Measurements from ENCODE around the gene GRM7.

Gene GRM7

DNA sequence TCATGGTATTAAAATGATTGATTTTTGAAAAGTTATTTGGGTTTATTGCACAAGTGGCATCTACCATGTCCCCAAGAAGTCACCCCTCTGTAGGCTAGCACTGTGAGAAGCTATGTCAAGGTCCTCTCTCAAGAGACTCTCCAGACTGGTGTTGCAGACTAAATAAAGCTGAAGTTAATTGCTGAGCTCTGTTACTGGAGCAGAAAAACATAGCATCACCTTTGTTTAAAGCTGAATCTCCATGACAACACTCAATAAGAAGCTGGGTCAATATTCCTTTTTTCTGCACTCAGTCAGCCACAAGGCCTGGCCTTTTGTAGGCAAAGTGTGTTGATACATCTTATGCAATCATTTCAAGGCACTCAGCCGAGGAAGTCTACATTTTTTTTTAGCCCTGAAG lies 834.1 kb downstream of the GRM7 start:
- H3K4me3 ChIP-seq: no peak overlapping the region
- H3K27ac ChIP-seq: no peak overlapping the region
- DNase-seq (ENCODE audit: low spot score): no peak
- TF ChIP-seq, protein P1, sequence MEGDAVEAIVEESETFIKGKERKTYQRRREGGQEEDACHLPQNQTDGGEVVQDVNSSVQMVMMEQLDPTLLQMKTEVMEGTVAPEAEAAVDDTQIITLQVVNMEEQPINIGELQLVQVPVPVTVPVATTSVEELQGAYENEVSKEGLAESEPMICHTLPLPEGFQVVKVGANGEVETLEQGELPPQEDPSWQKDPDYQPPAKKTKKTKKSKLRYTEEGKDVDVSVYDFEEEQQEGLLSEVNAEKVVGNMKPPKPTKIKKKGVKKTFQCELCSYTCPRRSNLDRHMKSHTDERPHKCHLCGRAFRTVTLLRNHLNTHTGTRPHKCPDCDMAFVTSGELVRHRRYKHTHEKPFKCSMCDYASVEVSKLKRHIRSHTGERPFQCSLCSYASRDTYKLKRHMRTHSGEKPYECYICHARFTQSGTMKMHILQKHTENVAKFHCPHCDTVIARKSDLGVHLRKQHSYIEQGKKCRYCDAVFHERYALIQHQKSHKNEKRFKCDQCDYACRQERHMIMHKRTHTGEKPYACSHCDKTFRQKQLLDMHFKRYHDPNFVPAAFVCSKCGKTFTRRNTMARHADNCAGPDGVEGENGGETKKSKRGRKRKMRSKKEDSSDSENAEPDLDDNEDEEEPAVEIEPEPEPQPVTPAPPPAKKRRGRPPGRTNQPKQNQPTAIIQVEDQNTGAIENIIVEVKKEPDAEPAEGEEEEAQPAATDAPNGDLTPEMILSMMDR (IDR thresholded peaks at IDR 0.05): no peak

DNA sequence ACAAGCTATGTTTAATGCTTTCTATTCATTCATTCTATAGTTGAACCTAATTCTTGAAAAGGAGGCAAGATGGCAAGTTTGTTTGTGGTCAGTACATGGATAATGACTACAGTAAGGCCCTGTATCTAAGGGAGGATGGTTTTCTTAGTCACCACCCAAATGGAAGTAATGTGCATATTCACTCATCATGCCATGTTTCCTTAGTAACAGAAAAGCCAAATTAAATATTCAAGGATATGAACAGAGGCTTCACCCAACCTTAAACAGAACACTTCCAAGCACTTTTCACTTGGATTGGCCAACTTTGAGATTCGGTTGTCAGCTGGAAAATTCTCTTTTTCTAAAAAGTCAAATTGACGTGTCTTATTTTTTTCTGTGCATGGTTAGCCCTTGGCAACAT lies 835.4 kb downstream of the GRM7 start:
- Histone ChIP-seq H3K27ac (no peak overlapping the region), H3K4me3 (no peak overlapping the region)
- DNase-seq (ENCODE audit: low spot score): no peak
- TF ChIP-seq, protein P1 (IDR thresholded peaks at IDR 0.05): no peak

DNA sequence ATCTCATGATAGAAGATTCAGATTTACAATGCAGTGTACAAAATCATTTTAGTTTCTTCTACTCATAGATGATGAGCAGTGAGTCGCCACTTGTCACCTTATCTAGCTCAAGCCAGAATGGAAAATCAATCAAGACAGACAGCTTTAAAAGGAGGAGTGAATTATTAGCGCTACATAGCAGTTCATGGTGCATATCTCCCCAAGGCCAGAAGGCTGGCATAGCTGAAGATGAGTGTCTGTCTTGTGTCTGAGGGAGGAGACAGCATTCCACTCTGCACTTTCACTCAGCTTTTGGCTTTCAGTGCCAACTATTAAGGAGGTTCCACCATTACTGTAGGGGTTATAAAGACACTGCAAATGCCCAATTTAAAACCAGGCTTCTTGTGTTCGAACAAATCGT lies 836.6 kb downstream of the GRM7 start:
- TF ChIP-seq, protein P1 (IDR thresholded peaks at IDR 0.05): no peak
- Histone ChIP-seq H3K27ac (no peak overlapping the region), H3K4me3 (no peak overlapping the region)
- DNase-seq (ENCODE audit: low spot score): no peak

DNA sequence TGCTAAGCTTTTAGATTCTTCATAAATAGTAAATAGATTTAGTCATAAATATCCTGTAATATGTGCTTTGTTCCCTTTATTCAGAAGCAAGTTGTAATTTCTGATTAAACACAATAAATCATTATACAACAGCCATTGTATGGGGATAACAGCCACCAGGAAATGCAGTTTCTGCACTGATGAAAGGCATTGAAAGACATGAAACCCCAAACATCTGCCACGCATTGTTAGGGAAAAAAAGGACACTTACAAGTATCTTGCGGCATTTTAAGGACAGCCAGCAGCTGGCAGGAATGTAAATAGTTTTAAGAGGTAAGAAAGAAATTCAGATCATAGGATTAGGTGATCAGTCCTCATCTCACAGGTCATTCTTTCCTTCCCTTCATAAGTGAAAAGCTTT lies 839.6 kb downstream of the GRM7 start:
- TF ChIP-seq, protein P1 (IDR thresholded peaks at IDR 0.05): no peak
- Histone ChIP-seq H3K27ac (no peak overlapping the region), H3K4me3 (no peak overlapping the region)
- no peak for DNase-seq (ENCODE audit: low spot score)

GRCh38 chr3:7700977-7701376 lies 840.1 kb downstream of the GRM7 start:
- no peak overlapping the region for H3K4me3 ChIP-seq
- TF ChIP-seq, protein P1 (IDR thresholded peaks at IDR 0.05): no peak
- H3K27ac ChIP-seq: no peak overlapping the region
- no peak for DNase-seq (ENCODE audit: low spot score)

DNA sequence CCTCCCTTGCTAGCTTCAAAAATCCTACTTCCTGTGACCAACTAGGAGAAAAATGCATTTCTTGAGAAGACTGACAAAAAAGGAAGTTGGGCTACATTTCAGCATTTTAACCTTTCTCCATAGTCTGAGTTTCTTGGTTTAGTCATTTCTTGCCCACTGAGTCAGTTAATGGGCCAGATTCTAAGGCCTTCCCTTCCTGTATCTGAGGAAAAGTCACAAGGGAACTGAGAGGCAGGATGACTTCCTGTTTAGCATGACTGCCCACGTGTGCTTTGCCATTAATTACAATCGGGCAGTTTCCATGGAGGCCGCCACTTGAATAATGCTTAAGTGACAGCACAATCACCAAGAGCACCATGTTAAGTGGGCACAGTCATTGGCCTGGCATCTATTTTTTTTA lies 846.3 kb downstream of the GRM7 start:
- no peak overlapping the region for H3K27ac ChIP-seq
- TF ChIP-seq, protein P1 (IDR thresholded peaks at IDR 0.05): no peak

DNA sequence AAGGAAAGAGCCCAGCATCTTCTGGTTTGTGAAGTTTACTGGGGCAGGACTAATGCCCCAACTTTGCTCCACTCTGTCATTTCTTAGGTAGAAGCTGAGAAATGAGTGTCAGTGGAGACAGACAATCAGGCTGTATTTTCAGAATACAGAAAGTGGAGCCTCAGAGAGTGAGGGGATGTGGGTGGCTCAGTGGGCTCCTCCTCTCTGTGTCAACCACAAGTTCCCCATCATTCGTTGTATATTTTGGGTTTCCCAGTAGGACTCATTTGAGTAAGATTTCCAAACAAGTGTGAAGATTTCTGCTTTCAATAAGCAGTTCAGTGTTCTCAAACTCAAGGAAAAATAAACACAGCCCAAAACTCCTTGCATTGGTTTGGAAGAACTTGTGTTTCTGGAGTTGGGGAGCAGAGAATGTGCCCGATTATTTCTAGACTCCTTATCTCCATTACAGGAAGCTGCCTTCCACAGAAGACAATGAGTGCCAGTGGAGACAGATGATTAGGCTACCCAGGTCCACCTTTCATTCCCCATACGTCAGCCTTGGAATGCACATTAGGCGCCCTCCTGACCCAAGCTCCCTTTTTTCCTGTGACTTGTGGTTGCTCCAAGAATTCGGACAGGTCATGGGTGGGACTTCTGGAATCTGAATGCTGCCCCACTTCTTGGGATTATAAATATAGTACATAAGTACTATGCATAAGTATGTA lies 848.6 kb downstream of the GRM7 start:
- H3K4me3 ChIP-seq: no peak overlapping the region
- H3K27ac ChIP-seq: no peak overlapping the region
- TF ChIP-seq, protein P1 (IDR thresholded peaks at IDR 0.05): no peak
- no peak for DNase-seq (ENCODE audit: low spot score)

More for the DNA sequence above, 846.3 kb downstream of the GRM7 start:
- no peak for DNase-seq (ENCODE audit: low spot score)
- no peak overlapping the region for H3K4me3 ChIP-seq
